Hematopoietic multipotent progenitor cell treated with erythropoietin and hydrocortisone succinate and interleukin-3 and kit ligand, for 6 days (in vitro differentiated cells): ENCODE measurements around the gene RELA.
"Not testable (repeated sequence)": the region's sequence is repeated elsewhere in the genome, so short reads cannot be mapped to it uniquely, and the experiment has no call there.

ENCODE experiments used
- DNase-seq: peaks from one replicate; pipeline ENCODE4 v3.0.0-alpha.2; 2015

The RELA gene

GRCh38 chr11:65646958-65647701 is 15.6 kb downstream of the RELA start:
- DNase-seq: no peak

- DNase-seq: no peak
These were observed 16.3 kb downstream of the RELA start for GRCh38 chr11:65646288-65646957.

DNA sequence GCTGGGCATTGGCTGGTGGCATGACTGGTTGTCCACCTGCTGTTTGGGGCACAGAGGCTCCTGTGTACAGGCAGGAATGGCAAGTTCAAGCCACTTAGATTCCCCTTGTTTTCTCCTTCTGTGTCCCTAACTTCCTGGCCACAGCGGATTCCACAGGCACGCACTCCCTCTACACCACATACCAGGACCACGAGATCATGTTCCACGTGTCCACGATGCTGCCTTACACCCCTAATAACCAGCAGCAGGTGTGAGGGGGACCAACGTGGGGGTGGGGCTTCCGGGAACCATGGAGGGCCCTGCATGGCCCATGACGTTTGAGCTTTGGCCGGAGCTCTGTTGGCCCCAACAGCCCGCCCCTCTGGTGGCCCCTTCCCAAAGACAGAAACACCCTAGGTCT is 17.0 kb downstream of the RELA start:
- no peak for DNase-seq

- no peak for DNase-seq
These were observed 17.9 kb downstream of the RELA start for GRCh38 chr11:65644837-65645236.

DNA sequence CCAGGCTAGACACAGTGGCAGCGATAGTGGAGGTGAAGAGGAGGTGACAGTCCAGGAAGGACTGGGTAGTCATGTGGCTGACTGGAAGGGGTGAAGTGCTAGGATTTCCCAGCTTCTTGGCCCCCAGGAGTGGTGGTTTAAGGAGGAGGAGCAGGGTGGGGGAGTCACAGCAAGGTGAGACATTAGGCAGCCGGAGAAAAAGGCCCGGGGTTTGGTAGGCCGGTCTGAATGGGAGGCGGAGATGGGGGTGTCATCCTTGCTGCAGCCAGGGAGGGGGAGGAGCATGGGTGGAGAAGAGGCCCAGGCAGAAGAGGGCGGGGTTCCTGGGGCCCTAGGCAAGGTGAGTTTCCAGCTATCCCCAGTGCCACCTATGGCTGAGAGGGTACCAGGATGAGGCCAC is 18.7 kb downstream of the RELA start:
- peak; percentile 32 for DNase-seq

DNA sequence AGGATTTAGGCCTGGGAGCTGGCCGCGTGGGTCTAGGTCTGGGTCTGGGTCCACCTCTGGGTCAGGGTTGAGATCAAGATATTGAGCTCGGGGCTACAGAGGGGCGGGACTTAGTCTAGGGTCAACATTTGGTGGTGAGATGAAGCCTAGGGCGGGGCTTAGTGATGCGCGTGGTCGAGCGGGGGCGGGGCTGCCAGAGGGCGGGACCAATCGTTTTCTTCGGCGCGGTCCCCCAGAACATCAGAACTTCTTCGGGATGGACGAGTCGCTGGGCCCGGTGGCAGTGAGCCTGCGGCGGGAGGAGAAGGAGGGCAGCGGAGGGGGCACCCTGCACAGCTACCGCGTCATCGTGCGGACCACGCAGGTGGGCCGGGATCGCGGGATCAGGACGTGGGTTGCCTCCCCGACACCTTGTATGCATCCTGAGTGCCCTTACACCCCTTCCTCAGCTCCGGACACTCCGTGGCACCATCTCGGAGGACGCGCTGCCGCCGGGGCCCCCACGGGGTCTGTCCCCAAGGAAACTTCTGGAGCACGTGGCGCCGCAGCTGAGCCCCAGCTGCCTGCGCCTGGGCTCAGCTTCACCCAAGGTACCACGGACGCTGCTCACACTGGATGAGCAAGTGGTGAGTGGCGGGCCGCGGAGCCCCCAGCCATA is 20.6 kb downstream of the RELA start:
- DNase-seq: peak; percentile 47

GRCh38 chr11:65641297-65642013 is 21.3 kb downstream of the RELA start:
- DNase-seq: peak; percentile 17

DNA sequence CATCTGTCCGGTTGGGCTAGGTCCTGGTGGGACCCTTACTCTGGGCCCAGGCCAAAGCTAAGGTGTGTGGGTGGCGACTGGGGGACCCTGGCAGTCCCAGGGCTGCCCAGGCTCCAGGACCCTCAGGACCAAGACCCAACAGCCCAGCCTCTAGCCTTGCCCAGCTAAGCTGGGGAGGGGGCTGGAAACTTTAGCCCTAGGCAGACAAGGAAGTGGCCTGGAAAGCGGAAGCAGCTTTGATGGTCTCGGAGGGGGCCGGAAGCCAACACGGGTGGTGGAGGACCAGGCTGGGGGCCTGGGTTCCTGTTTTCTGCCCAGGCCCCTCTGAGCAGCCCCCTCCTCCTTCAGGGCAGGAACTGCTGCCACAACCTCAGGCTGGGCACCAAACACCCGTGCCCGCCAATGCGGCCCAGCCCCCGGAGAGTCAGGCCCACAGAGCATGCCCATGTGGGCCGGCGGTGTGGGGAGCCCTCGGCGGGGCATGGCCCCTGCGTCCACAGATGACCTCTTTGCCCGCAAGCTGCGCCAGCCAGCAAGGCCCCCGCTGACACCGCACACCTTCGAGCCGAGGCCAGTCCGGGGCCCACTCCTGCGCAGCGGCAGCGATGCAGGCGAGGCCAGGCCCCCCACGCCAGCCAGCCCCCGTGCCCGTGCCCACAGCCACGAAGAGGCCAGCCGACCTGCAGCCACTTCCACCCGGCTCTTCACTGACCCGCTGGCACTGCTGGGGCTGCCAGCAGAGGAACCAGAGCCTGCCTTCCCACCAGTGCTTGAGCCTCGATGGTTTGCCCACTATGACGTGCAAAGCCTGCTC is 22.0 kb downstream of the RELA start:
- DNase-seq: peak; percentile 79

GRCh38 chr11:65639623-65640482 is 22.9 kb downstream of the RELA start:
- peak; percentile 37 for DNase-seq

GRCh38 chr11:65639228-65639597 is 23.5 kb downstream of the RELA start:
- DNase-seq: not testable (repeated sequence)

DNA sequence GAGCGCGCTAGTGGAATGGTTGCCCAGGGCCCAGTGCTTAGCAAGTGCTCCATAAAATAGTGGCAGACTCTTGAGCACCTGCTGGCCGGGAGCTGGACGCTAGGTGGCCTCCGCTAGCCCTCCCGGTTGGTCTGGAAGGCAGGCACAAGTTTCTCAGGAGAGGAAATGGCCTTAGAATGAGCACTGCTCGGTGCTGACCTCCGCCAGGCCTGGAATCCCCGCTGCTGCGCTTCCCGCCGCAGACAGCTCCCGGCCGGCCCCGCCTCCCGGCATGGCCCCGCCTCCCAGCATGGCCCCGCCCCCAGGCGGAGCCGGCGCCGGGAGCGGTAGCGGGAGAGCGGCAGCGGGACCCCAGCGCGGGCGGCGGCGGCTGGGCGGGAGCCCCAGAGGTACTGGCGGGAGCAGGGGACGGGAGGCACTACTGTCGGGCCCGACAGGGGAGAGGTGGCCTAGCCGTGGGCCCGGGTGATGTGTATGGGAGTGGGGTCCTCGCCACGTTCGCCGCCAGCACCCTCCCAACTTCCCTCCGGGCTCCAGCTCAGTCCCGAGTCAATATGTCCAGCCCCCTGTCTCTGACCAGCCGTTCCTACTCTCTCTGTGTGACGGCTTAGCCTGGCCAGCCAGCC is 24.8 kb downstream of the RELA start, which contains the start of gene SIPA1:
SIPA1 (plus strand) TSS at position 308 of the 626 bp plus-strand sequence. CDS start 2,821 bp downstream, outside the sequence.
- DNase-seq: peak; percentile 75

- DNase-seq: no peak
These were observed 25.6 kb downstream of the RELA start for GRCh38 chr11:65637032-65637557.

DNA sequence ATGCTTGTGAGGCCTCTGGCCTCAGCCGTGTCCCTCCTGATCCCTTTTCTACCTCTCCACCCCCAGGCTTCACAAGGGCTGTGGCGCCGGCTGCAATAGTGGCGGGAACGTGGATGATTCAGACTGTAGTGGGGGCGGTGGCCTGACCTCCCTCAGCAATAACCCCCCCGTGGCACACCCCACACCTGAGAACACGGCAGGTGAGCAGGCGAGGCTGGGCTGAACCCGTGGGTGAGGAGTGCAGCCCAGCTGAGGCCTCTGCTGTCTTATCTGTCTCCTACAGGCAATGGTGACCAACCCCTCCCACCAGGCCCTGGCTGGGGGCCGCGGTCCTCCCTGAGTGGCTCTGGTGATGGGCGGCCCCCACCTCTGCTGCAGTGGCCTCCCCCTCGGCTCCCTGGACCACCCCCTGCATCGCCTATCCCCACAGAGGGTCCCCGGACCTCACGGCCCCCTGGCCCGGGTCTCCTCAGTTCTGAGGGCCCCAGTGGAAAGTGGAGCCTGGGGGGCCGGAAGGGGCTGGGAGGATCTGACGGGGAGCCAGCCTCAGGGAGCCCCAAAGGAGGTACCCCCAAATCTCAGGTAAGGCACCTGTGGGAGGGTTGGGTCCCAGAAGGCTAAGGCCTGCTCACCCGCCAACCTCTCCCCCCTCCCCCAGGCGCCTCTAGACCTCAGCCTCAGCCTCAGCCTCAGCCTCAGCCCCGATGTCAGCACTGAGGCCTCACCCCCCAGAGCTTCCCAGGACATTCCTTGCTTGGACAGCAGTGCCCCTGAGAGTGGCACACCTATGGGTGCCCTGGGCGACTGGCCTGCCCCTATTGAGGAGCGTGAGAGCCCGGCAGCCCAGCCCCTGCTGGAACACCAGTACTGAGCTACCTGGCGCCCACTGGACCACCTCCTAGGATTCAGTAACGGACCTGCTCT is 26.3 kb downstream of the RELA start:
- peak; percentile 76 for DNase-seq

DNA sequence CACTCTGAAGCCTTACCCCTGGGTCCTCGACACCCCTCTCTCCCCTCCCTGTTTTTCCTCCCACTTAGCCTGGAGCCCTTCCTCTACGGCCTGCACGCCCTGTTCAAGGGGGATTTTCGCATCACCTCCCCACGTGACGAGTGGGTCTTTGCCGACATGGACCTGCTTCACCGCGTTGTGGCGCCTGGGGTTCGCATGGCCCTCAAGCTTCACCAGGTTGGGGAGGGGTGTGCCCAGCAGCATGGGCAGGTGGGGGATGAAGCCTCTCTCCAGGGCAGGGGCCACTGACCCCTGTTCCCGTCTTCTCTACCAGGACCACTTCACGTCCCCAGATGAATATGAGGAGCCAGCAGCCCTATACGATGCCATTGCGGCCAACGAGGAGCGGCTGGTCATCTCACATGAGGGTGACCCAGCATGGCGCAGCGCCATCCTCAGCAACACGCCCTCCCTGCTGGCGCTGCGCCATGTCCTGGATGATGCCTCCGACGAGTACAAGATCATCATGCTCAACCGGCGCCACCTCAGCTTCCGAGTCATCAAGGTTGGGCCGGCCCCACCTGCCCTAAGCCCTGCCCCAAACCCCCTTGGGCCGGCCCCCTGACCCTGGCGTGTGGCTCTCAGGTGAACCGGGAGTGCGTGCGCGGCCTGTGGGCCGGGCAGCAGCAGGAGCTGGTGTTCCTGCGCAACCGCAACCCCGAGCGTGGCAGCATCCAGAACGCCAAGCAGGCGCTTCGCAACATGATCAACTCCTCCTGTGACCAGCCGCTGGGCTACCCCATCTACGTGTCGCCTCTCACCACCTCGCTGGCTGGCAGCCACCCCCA is 27.6 kb downstream of the RELA start:
- no peak for DNase-seq

DNA sequence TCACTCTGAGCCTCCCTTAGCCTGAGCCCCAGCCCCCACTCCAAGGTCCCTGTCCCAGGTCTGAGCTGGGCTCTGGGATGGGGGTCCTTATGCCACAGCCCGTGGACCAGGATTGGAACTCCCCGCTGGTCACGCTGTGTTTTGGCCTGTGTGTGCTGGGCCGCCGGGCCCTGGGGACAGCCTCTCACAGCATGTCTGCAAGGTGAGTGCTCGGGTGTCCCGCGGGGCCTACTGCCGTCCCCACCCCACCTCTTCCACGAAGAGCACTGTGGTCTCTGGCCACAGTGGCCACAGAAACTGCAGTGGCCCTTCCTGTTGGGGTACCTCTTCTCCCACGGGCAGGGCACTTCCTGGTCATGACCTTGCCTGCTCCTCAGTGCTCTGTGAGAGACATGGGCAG is 28.3 kb downstream of the RELA start:
- DNase-seq: no peak

DNA sequence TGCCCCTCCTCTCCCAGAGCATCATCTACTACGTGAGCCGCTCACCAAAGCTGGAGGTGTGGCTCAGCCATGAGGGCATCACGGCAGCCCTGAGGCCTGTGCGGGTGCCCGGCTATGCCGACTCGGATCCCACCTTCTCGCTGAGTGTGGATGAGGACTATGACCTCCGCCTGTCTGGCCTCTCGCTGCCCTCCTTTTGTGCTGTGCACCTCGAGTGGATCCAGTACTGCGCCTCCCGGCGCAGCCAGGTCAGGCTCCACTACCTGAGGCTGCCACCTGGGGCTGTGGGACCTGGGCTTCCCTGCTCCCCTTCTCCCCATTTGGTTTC is 28.6 kb downstream of the RELA start:
- DNase-seq: no peak

GRCh38 chr11:65633390-65634108 is 29.2 kb downstream of the RELA start:
- no peak for DNase-seq

DNA sequence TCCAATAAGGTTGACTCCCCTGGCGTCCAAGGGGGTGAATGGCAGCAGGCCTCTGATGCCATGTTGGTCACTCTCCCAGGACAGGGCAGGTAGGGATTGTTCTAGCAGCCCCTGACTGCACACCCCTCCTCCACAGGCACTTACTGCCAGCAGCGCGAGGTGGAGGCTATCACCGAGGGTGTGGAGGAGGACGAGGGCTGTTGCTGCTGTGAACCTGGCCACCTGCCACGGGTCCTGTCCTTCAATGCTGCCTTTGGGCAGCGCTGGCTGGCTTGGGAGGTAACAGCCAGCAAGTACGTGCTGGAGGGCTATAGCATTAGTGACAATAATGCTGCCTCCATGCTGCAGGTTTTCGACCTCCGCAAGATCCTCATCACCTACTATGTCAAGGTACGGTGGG is 32.5 kb downstream of the RELA start:
- no peak for DNase-seq
